Aorta (tissue), 5 donors: ENCODE measurements around the gene FLNA. TPM values are rescaled to one million over a fixed set of nuclear protein-coding genes. Genes with fewer than 3 reads are reported as not detected.
A peak's percentile ranks its signal among the peaks of the same experiment; 100 is the strongest.
"Not testable (repeated sequence)": the region's sequence is repeated elsewhere in the genome, so short reads cannot be mapped to it uniquely, and the experiment has no call there.

ENCODE experiments used
- ATAC-seq: fragments of 200-7000 bp; cut with Tn5 transposase; one replicate; pipeline ENCODE4 v1.9.1; 2022; ENCODE audit warnings: moderate library complexity; ENCODE audit not compliant: low FRiP score
- DNase-seq, 2 donors: peaks; one replicate each; pipeline ENCODE4 v3.0.0-alpha.2; 2020
- H3K27ac ChIP-seq, 2 donors: one replicate each; pipeline ENCODE4 v1.5.1; 2013; ENCODE audit warnings: low read length in 2 of 2, mild to moderate bottlenecking in 2 of 2, moderate library complexity in 2 of 2, control low read depth in 1 of 2, inconsistent platforms in 1 of 2, low read depth in 1 of 2
- H3K27me3 ChIP-seq, 2 donors: one replicate each; pipeline ENCODE4 v1.6.1; 2013; ENCODE audit warnings: control low read depth in 1 of 2, low read length in 1 of 2, mild to moderate bottlenecking in 1 of 2, moderate library complexity in 1 of 2; ENCODE audit not compliant: insufficient read depth in 2 of 2, control insufficient read depth in 1 of 2
- H3K36me3 ChIP-seq, 2 donors: one replicate each; pipeline ENCODE4 v1.6.1; 2013; ENCODE audit warnings: control low read depth in 1 of 2, low read length in 1 of 2, mild to moderate bottlenecking in 1 of 2; ENCODE audit not compliant: insufficient read depth in 2 of 2, control insufficient read depth in 1 of 2
- H3K4me1 ChIP-seq, 2 donors: one replicate each; pipeline ENCODE4 v1.6.1; 2013; ENCODE audit warnings: low read length in 2 of 2, control low read depth in 1 of 2, mild to moderate bottlenecking in 1 of 2, moderate library complexity in 1 of 2; ENCODE audit not compliant: insufficient read depth in 2 of 2, control insufficient read depth in 1 of 2
- H3K4me3 ChIP-seq, 2 donors: one replicate each; pipeline ENCODE4 v1.5.1; 2013; ENCODE audit warnings: low read length in 2 of 2, control low read depth in 1 of 2, mild to moderate bottlenecking in 1 of 2
- H3K9me3 ChIP-seq: one replicate; pipeline ENCODE4 v1.6.1; 2013; ENCODE audit warnings: mild to moderate bottlenecking, low read length; ENCODE audit not compliant: control insufficient read depth
- WGBS, 2 donors: extraction: QIAGEN DNeasy Blood & Tissue Kit; methylation state at CpG; one replicate each; pipeline ENCODE4 v1.1.7; 2013; 5-methylcytosine and 5-hydroxymethylcytosine counted together
- intact Hi-C, 2 donors: fragments of 100-400 bp; cut with DNase I; formaldehyde crosslinking; loops; one replicate each; pipeline versions ENCODE4 v1.14.2 to v1.15.0; 2022
- polyA plus RNA-seq, 2 donors: library from polyadenylated mRNA; stranded (reverse); fragments of 200-250 nt; gene quantifications; one replicate each; pipeline ENCODE4 v1.2.3, GENCODE V29; 2013
- total RNA-seq, 2 donors: library from RNA; stranded (reverse); fragmentation: NEBNext Ultra II Directional; extraction: Animal tissue kit (Norgen Biotek cat#: 25700); gene quantifications; one replicate each; pipeline ENCODE4 v1.2.1, GENCODE V29; 2021
- donor health status: healthy with polysubstance abuse.
- donor health status: Bipolar disorder and iron deficiency.
- donor health status: DM: no; HTN: no; CAD: no.
- donor health status: DM: no; HTN: no; CAD: no.
- donor health status: DM: yes; HTN: yes; CAD: no.

The FLNA gene
- total and polyA plus RNA-seq, 4 donors: 515 to 7,857 (median 5,958) TPM

- WGBS, 2 donors: 1 to 65% methylated on average over 6 to 30 of the region's 121 CpGs
- H3K27ac ChIP-seq: not testable (repeated sequence)
- peak; percentile 89 for ATAC-seq
Observed at GRCh38 chrX:154389812-154390747, 15.6 kb upstream of the FLNA start.

GRCh38 chrX:154388649-154389048 is 14.2 kb upstream of the FLNA start:
- DNase-seq, H3K27me3 ChIP-seq, H3K27ac ChIP-seq, H3K4me1 ChIP-seq, H3K36me3 ChIP-seq, H3K9me3 ChIP-seq, H3K4me3 ChIP-seq, intact Hi-C loops, ATAC-seq: not testable (repeated sequence)
- WGBS, 2 donors: no CpG with 5 or more reads among the region's 16 CpGs

More at GRCh38 chrX:154389812-154390747, 15.6 kb upstream of the FLNA start:
- DNase-seq, H3K9me3 ChIP-seq, H3K27me3 ChIP-seq, H3K4me1 ChIP-seq, intact Hi-C loops, H3K4me3 ChIP-seq, H3K36me3 ChIP-seq: not testable (repeated sequence)

GRCh38 chrX:154388094-154388493 is 13.7 kb upstream of the FLNA start:
- H3K27ac ChIP-seq, intact Hi-C loops, H3K4me3 ChIP-seq, H3K27me3 ChIP-seq, H3K4me1 ChIP-seq, DNase-seq, H3K9me3 ChIP-seq, H3K36me3 ChIP-seq: not testable (repeated sequence)
- WGBS, 2 donors: no CpG with 5 or more reads among the region's 20 CpGs
- peak; percentile 46 for ATAC-seq

- no peak overlapping the region for H3K4me3 ChIP-seq
- intact Hi-C loops: loop anchor here in 1 of 2 donors (5.0 kb wide), 1 partner anchor 287 kb away; the partner anchor contains the start of gene MECP2
- no peaks in the 10 kb centered on the region for H3K9me3 ChIP-seq
- WGBS, 2 donors: 41 to 65% methylated on average over 8 of the region's 8 CpGs
- H3K4me1 ChIP-seq: no peaks in the 10 kb centered on the region
- no peaks in the 10 kb centered on the region for H3K27me3 ChIP-seq
- DNase-seq (peak in 1 of 2 donors; percentile 78), ATAC-seq (no peak)
- H3K36me3 ChIP-seq: no peaks in the 10 kb centered on the region
- H3K27ac ChIP-seq: no peak overlapping the region
Observed at GRCh38 chrX:154384284-154384892, 10.0 kb upstream of the FLNA start.

GRCh38 chrX:154383359-154384283 is 9.2 kb upstream of the FLNA start:
- Histone ChIP-seq H3K4me3 (no peak overlapping the region), H3K27ac (no peak overlapping the region), H3K9me3 (no peaks in the 10 kb centered on the region), H3K4me1 (no peaks in the 10 kb centered on the region), H3K36me3 (no peaks in the 10 kb centered on the region), H3K27me3 (no peaks in the 10 kb centered on the region)
- DNase-seq (no peak), ATAC-seq (no peak)
- intact Hi-C loops: loop anchor here in 1 of 2 donors (5.0 kb wide), 1 partner anchor 286 kb away; the partner anchor contains the start of gene MECP2
- 27 to 45% methylated on average over 14 of the region's 14 CpGs for WGBS, 2 donors

GRCh38 chrX:154382483-154383069 is 8.1 kb upstream of the FLNA start:
- H3K27ac ChIP-seq: no peak overlapping the region
- intact Hi-C loops: loop anchor here in 1 of 2 donors (5.0 kb wide), 1 partner anchor 285 kb away; the partner anchor contains the start of gene MECP2
- DNase-seq (no peak), ATAC-seq (no peak)
- no peaks in the 10 kb centered on the region for H3K9me3 ChIP-seq
- 44 to 56% methylated on average over 11 of the region's 11 CpGs for WGBS, 2 donors
- H3K27me3 ChIP-seq: no peaks in the 10 kb centered on the region
- no peaks in the 10 kb centered on the region for H3K36me3 ChIP-seq
- no peaks in the 10 kb centered on the region for H3K4me1 ChIP-seq
- no peak overlapping the region for H3K4me3 ChIP-seq

GRCh38 chrX:154381271-154381670 is 6.8 kb upstream of the FLNA start:
- 53 to 55% methylated on average over 6 of the region's 6 CpGs for WGBS, 2 donors

GRCh38 chrX:154380787-154381186 is 6.4 kb upstream of the FLNA start:
- Histone ChIP-seq H3K36me3 (no peaks in the 10 kb centered on the region), H3K9me3 (no peaks in the 10 kb centered on the region), H3K4me1 (no peaks in the 10 kb centered on the region), H3K27ac (no peak overlapping the region), H3K27me3 (no peaks in the 10 kb centered on the region), H3K4me3 (no peak overlapping the region)
- no peak for ATAC-seq
- 59 to 72% methylated on average over 14 of the region's 14 CpGs for WGBS, 2 donors
- intact Hi-C loops: loop anchor here in 1 of 2 donors (5.0 kb wide), 1 partner anchor 283 kb away; the partner anchor contains the start of gene MECP2
- DNase-seq: no peak

More at GRCh38 chrX:154381271-154381670, 6.8 kb upstream of the FLNA start:
- Histone ChIP-seq H3K9me3 (no peaks in the 10 kb centered on the region), H3K27me3 (no peaks in the 10 kb centered on the region), H3K4me3 (no peak overlapping the region), H3K27ac (no peak overlapping the region), H3K36me3 (no peaks in the 10 kb centered on the region), H3K4me1 (no peaks in the 10 kb centered on the region)
- ATAC-seq: no peak
- intact Hi-C loops: loop anchor here in 1 of 2 donors (5.0 kb wide), 1 partner anchor 284 kb away; the partner anchor contains the start of gene MECP2
- DNase-seq: no peak
